ENCODE measurements around the gene SPATC1L.
"Not testable (repeated sequence)": the region's sequence is repeated elsewhere in the genome, so short reads cannot be mapped to it uniquely, and the experiment has no call there.

SPATC1L gene

GRCh38 chr21:46150491-46151121 is 33.7 kb downstream of the SPATC1L start:
- no peak for DNase-seq (ENCODE audit: low read depth in 2 of 2)

- DNase-seq (ENCODE audit: low read depth in 2 of 2) = no peak
Measured at GRCh38 chr21:46150073-46150472, 34.2 kb downstream of the SPATC1L start.

GRCh38 chr21:46149205-46149901 is 34.9 kb downstream of the SPATC1L start:
- no peak for DNase-seq (ENCODE audit: low read depth in 2 of 2)

GRCh38 chr21:46148106-46148505 is 36.2 kb downstream of the SPATC1L start:
- no peak for DNase-seq (ENCODE audit: low read depth in 2 of 2)

- DNase-seq (ENCODE audit: low read depth in 2 of 2) = not testable (repeated sequence)
Measured at GRCh38 chr21:46147429-46147828, 36.8 kb downstream of the SPATC1L start.

- no peak for DNase-seq (ENCODE audit: low read depth in 2 of 2)
Measured at GRCh38 chr21:46146856-46147255, 37.4 kb downstream of the SPATC1L start.

- DNase-seq (ENCODE audit: low read depth in 2 of 2) = no peak
Measured at GRCh38 chr21:46145840-46146691, 38.2 kb downstream of the SPATC1L start.

GRCh38 chr21:46145159-46145839 is 39.0 kb downstream of the SPATC1L start:
- DNase-seq (ENCODE audit: low read depth in 2 of 2) = no peak

GRCh38 chr21:46144464-46145070 is 39.7 kb downstream of the SPATC1L start:
- no peak for DNase-seq (ENCODE audit: low read depth in 2 of 2)

GRCh38 chr21:46142582-46143473 is 41.4 kb downstream of the SPATC1L start:
- DNase-seq (ENCODE audit: low read depth in 2 of 2) = no peak

GRCh38 chr21:46141767-46142581 is 42.3 kb downstream of the SPATC1L start:
- DNase-seq (ENCODE audit: low read depth in 2 of 2) = no peak

GRCh38 chr21:46140352-46141003 is 43.8 kb downstream of the SPATC1L start:
- not testable (repeated sequence) for DNase-seq (ENCODE audit: low read depth in 2 of 2)

- no peak for DNase-seq (ENCODE audit: low read depth in 2 of 2)
Measured at GRCh38 chr21:46139686-46140085, 44.6 kb downstream of the SPATC1L start.

- DNase-seq (ENCODE audit: low read depth in 2 of 2) = no peak
Measured at GRCh38 chr21:46138383-46138970, 45.8 kb downstream of the SPATC1L start.

GRCh38 chr21:46137908-46138307 is 46.4 kb downstream of the SPATC1L start:
- no peak for DNase-seq (ENCODE audit: low read depth in 2 of 2)

- no peak for DNase-seq (ENCODE audit: low read depth in 2 of 2)
Measured at GRCh38 chr21:46136739-46137349, 47.4 kb downstream of the SPATC1L start.

- DNase-seq (ENCODE audit: low read depth in 2 of 2) = no peak
Measured at GRCh38 chr21:46135782-46136395, 48.4 kb downstream of the SPATC1L start.

All from stimulated activated CD8-positive, alpha-beta memory T cell treated with anti-CD3 and anti-CD28 coated beads, Interleukin-2, amount 100 ng/mL, for 1 hour (primary cell).